ENCODE results near the gene HSCB.
"Not testable (repeated sequence)": the region's sequence is repeated elsewhere in the genome, so short reads cannot be mapped to it uniquely, and the experiment has no call there.

HSCB gene

GRCh38 chr22:28715611-28716010 is 26.2 kb upstream of the HSCB start:
- Histone ChIP-seq H3K27me3 (ENCODE audit: low read depth, low read length) (no peaks in the 10 kb centered on the region), H3K36me3 (ENCODE audit: control insufficient read depth in 1 of 2, insufficient read depth in 2 of 2, low read length in 2 of 2) (peaks cover 3% of the 10 kb centered on the region in 2 donors), H3K4me1 (ENCODE audit: control insufficient read depth in 1 of 2, insufficient read depth in 2 of 2, low read length in 2 of 2) (no peaks in the 10 kb centered on the region), H3K9me3 (ENCODE audit: control insufficient read depth in 1 of 2, low read length in 2 of 2) (no peaks in the 10 kb centered on the region), H3K27ac (ENCODE audit: low read length) (no peak overlapping the region), H3K4me3 (ENCODE audit: low read depth in 1 of 2, low read length in 2 of 2) (no peak overlapping the region)

- no peaks in the 10 kb centered on the region for H3K27me3 ChIP-seq (ENCODE audit: low read depth, low read length)
- H3K4me3 ChIP-seq (ENCODE audit: low read depth in 1 of 2, low read length in 2 of 2): no peak overlapping the region
- peaks cover 3% of the 10 kb centered on the region in 2 donors for H3K36me3 ChIP-seq (ENCODE audit: control insufficient read depth in 1 of 2, insufficient read depth in 2 of 2, low read length in 2 of 2)
- no peak overlapping the region for H3K27ac ChIP-seq (ENCODE audit: low read length)
- H3K9me3 ChIP-seq (ENCODE audit: control insufficient read depth in 1 of 2, low read length in 2 of 2): no peaks in the 10 kb centered on the region
- no peaks in the 10 kb centered on the region for H3K4me1 ChIP-seq (ENCODE audit: control insufficient read depth in 1 of 2, insufficient read depth in 2 of 2, low read length in 2 of 2)
Observed at GRCh38 chr22:28716686-28717085, 25.2 kb upstream of the HSCB start.

DNA sequence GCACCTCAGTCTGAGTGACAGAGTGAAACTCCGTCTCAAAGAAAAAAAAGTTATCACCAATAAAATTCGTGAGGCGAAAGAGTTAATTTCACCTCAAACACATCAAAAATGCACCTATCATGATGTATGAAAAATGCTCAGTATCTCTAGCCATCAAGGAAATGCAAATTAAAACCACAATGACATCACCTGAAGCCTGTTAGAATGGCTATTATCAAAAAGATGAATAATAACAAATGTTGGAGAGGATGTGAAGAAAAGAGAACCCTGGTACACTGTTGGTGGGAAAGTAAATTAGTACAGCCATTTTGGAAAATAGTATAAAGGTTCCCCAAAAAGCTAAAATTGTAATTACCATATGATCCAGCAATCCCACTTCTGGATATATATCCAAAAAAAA is 23.8 kb upstream of the HSCB start:
- no peak overlapping the region for H3K27ac ChIP-seq (ENCODE audit: low read length)
- peaks cover 0 to 3% of the 10 kb centered on the region in 2 donors for H3K36me3 ChIP-seq (ENCODE audit: control insufficient read depth in 1 of 2, insufficient read depth in 2 of 2, low read length in 2 of 2)
- no peaks in the 10 kb centered on the region for H3K27me3 ChIP-seq (ENCODE audit: low read depth, low read length)
- no peaks in the 10 kb centered on the region for H3K4me1 ChIP-seq (ENCODE audit: control insufficient read depth in 1 of 2, insufficient read depth in 2 of 2, low read length in 2 of 2)
- no peak overlapping the region for H3K4me3 ChIP-seq (ENCODE audit: low read depth in 1 of 2, low read length in 2 of 2)
- H3K9me3 ChIP-seq (ENCODE audit: control insufficient read depth in 1 of 2, low read length in 2 of 2): no peaks in the 10 kb centered on the region

DNA sequence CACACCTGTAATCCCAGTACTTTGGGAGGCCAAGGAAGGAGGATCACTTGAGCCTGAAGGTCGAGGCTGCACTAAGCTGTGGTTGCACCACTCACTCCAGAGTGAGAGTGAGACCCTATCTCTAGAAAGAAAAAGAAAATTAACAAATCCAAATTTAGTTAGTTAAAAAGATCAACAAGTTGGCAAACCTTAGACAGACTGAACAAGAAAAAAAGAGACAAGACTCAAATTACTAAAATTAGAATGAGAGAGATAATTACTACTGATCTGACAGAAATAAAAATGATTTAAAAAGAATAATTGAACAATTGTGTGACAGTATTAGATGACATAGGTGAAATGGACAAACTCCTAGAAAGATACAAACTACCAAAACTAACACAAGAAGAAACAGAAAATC is 13.8 kb upstream of the HSCB start:
- no peak overlapping the region for H3K27ac ChIP-seq (ENCODE audit: low read length)
- no peaks in the 10 kb centered on the region for H3K9me3 ChIP-seq (ENCODE audit: control insufficient read depth in 1 of 2, low read length in 2 of 2)
- H3K4me3 ChIP-seq (ENCODE audit: low read depth in 1 of 2, low read length in 2 of 2): no peak overlapping the region
- no peaks in the 10 kb centered on the region for H3K36me3 ChIP-seq (ENCODE audit: control insufficient read depth in 1 of 2, insufficient read depth in 2 of 2, low read length in 2 of 2)
- H3K27me3 ChIP-seq (ENCODE audit: low read depth, low read length): no peaks in the 10 kb centered on the region
- no peaks in the 10 kb centered on the region for H3K4me1 ChIP-seq (ENCODE audit: control insufficient read depth in 1 of 2, insufficient read depth in 2 of 2, low read length in 2 of 2)

GRCh38 chr22:28728621-28729313 is 13.1 kb upstream of the HSCB start:
- no peaks in the 10 kb centered on the region for H3K4me1 ChIP-seq (ENCODE audit: control insufficient read depth in 1 of 2, insufficient read depth in 2 of 2, low read length in 2 of 2)
- H3K9me3 ChIP-seq (ENCODE audit: control insufficient read depth in 1 of 2, low read length in 2 of 2): no peaks in the 10 kb centered on the region
- H3K4me3 ChIP-seq (ENCODE audit: low read depth in 1 of 2, low read length in 2 of 2): no peak overlapping the region
- no peak overlapping the region for H3K27ac ChIP-seq (ENCODE audit: low read length)
- H3K27me3 ChIP-seq (ENCODE audit: low read depth, low read length): no peaks in the 10 kb centered on the region
- H3K36me3 ChIP-seq (ENCODE audit: control insufficient read depth in 1 of 2, insufficient read depth in 2 of 2, low read length in 2 of 2): no peaks in the 10 kb centered on the region

- no peaks in the 10 kb centered on the region for H3K36me3 ChIP-seq (ENCODE audit: control insufficient read depth in 1 of 2, insufficient read depth in 2 of 2, low read length in 2 of 2)
- no peaks in the 10 kb centered on the region for H3K4me1 ChIP-seq (ENCODE audit: control insufficient read depth in 1 of 2, insufficient read depth in 2 of 2, low read length in 2 of 2)
- H3K4me3 ChIP-seq (ENCODE audit: low read depth in 1 of 2, low read length in 2 of 2): no peak overlapping the region
- H3K9me3 ChIP-seq (ENCODE audit: control insufficient read depth in 1 of 2, low read length in 2 of 2): no peaks in the 10 kb centered on the region
- H3K27me3 ChIP-seq (ENCODE audit: low read depth, low read length): no peaks in the 10 kb centered on the region
- H3K27ac ChIP-seq (ENCODE audit: low read length): no peak overlapping the region
Observed at GRCh38 chr22:28730179-28730578, 11.7 kb upstream of the HSCB start.

DNA sequence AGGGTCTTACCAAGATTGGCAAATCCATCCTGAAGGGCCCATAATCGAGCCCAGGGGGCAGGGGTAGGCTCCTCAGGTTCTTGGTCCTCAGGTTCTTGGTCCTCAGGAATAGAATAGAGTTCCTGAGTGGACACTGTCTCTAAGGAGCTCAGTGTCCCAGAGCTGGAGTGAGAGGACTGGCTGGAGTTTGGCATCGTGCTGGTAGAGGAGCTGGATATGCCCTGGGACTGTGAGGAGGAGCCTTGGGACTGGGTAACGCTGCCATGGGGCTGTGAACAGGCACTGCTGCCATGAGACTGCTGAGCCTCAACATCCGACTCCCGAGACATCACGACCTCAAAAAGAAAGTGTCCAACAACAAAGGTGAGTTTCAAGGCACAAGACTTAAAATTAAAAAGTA is 7.4 kb upstream of the HSCB start:
- no peaks in the 10 kb centered on the region for H3K4me1 ChIP-seq (ENCODE audit: control insufficient read depth in 1 of 2, insufficient read depth in 2 of 2, low read length in 2 of 2)
- no peak overlapping the region for H3K4me3 ChIP-seq (ENCODE audit: low read depth in 1 of 2, low read length in 2 of 2)
- H3K27ac ChIP-seq (ENCODE audit: low read length): no peak overlapping the region
- H3K27me3 ChIP-seq (ENCODE audit: low read depth, low read length): no peaks in the 10 kb centered on the region
- no peaks in the 10 kb centered on the region for H3K9me3 ChIP-seq (ENCODE audit: control insufficient read depth in 1 of 2, low read length in 2 of 2)
- H3K36me3 ChIP-seq (ENCODE audit: control insufficient read depth in 1 of 2, insufficient read depth in 2 of 2, low read length in 2 of 2): no peaks in the 10 kb centered on the region

DNA sequence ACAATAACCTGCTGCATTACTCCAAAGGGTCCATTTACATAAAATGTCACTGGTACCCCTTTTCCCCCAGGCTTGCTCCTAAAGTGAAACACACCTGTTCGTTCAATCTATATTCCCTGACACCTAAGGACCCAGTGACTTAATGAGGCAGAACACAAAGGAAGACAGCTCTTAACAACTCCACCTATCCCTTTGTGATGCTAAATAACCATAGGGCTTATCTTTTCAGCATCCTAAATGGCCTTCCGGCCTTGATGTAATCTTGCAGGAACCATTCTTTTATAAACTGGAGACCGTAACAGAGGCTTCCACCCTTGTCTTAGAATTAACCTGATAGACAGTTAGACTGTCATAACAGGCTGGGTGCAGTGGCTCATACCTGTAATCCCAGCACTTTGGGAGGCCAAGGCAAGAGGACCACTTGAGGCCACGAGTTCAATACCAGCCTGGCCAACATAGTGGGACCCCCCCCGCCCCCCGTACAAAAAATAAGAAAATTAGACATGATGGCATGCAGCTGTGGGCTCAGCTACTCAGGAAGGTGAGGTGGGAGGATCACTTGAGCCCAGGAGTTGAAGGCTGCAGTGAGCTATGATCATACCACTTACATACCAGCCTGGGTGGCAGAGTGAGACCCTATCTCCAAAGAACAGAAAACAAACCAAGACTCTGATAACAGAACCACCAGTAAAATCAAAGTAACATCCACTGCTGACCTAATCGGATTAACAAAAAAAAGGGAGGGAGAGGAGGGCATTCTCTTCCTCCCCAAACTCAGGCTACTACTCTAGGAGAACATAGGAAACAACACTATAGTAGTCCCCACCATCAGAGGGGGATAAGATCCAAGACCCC is 5.3 kb upstream of the HSCB start:
- no peaks in the 10 kb centered on the region for H3K9me3 ChIP-seq (ENCODE audit: control insufficient read depth in 1 of 2, low read length in 2 of 2)
- H3K27ac ChIP-seq (ENCODE audit: low read length): no peak overlapping the region
- peaks cover 0 to 5% of the 10 kb centered on the region in 2 donors for H3K4me1 ChIP-seq (ENCODE audit: control insufficient read depth in 1 of 2, insufficient read depth in 2 of 2, low read length in 2 of 2)
- no peaks in the 10 kb centered on the region for H3K36me3 ChIP-seq (ENCODE audit: control insufficient read depth in 1 of 2, insufficient read depth in 2 of 2, low read length in 2 of 2)
- no peak overlapping the region for H3K4me3 ChIP-seq (ENCODE audit: low read depth in 1 of 2, low read length in 2 of 2)
- no peaks in the 10 kb centered on the region for H3K27me3 ChIP-seq (ENCODE audit: low read depth, low read length)

- H3K36me3 ChIP-seq (ENCODE audit: control insufficient read depth in 1 of 2, insufficient read depth in 2 of 2, low read length in 2 of 2): peaks cover 0 to 3% of the 10 kb centered on the region in 2 donors
- H3K27me3 ChIP-seq (ENCODE audit: low read depth, low read length): no peaks in the 10 kb centered on the region
- no peak overlapping the region for H3K27ac ChIP-seq (ENCODE audit: low read length)
- H3K4me3 ChIP-seq (ENCODE audit: low read depth in 1 of 2, low read length in 2 of 2): no peak overlapping the region
- peaks cover 0 to 7% of the 10 kb centered on the region in 2 donors for H3K4me1 ChIP-seq (ENCODE audit: control insufficient read depth in 1 of 2, insufficient read depth in 2 of 2, low read length in 2 of 2)
- H3K9me3 ChIP-seq (ENCODE audit: control insufficient read depth in 1 of 2, low read length in 2 of 2): no peaks in the 10 kb centered on the region
Observed at GRCh38 chr22:28737701-28738100, 4.1 kb upstream of the HSCB start.

DNA sequence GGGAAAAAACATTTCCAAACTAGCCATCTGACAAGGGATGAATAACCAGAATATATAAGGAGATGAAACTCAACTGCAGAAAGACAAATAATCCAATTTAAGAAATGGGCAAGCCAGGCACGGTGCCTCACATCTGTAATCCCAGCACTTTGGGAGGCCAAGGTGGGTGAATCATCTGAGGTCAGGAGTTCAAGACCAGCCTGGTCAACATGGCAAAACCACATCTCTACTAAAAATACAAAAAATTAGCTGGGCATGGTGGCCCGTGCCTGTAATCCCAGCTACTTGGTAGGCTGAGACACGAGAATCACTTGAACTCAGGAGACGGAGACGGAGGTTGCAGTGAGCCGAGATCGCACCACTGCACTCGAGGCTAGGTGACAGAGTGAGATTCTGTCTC is 3.0 kb upstream of the HSCB start:
- H3K27ac ChIP-seq (ENCODE audit: low read length); H3K27me3 ChIP-seq (ENCODE audit: low read depth, low read length); H3K4me3 ChIP-seq (ENCODE audit: low read depth in 1 of 2, low read length in 2 of 2); H3K9me3 ChIP-seq (ENCODE audit: control insufficient read depth in 1 of 2, low read length in 2 of 2); H3K36me3 ChIP-seq (ENCODE audit: control insufficient read depth in 1 of 2, insufficient read depth in 2 of 2, low read length in 2 of 2): not testable (repeated sequence)
- peaks cover 0 to 15% of the 10 kb centered on the region in 2 donors for H3K4me1 ChIP-seq (ENCODE audit: control insufficient read depth in 1 of 2, insufficient read depth in 2 of 2, low read length in 2 of 2)

- Histone ChIP-seq H3K4me3 (ENCODE audit: low read depth in 1 of 2, low read length in 2 of 2) (peak overlapping the region; percentile 85 to 92), H3K27ac (ENCODE audit: low read length) (peak overlapping the region; percentile 45), H3K4me1 (ENCODE audit: control insufficient read depth in 1 of 2, insufficient read depth in 2 of 2, low read length in 2 of 2) (peaks cover 0 to 15% of the 10 kb centered on the region in 2 donors), H3K9me3 (ENCODE audit: control insufficient read depth in 1 of 2, low read length in 2 of 2) (no peaks in the 10 kb centered on the region), H3K27me3 (ENCODE audit: low read depth, low read length) (no peaks in the 10 kb centered on the region), H3K36me3 (ENCODE audit: control insufficient read depth in 1 of 2, insufficient read depth in 2 of 2, low read length in 2 of 2) (peaks cover 13 to 24% of the 10 kb centered on the region in 2 donors)
Observed at GRCh38 chr22:28741200-28741784, 547 bp upstream of the HSCB start.
